ENCODE results near the gene SORD.
"Not testable (repeated sequence)": the region's sequence is repeated elsewhere in the genome, so short reads cannot be mapped to it uniquely, and the experiment has no call there.

SORD gene

GRCh38 chr15:45069942-45070360 is 47.0 kb downstream of the SORD start:
- not testable (repeated sequence) for DNase-seq

- not testable (repeated sequence) for DNase-seq
Measured at GRCh38 chr15:45073602-45074001, 50.6 kb downstream of the SORD start.

- DNase-seq: not testable (repeated sequence)
Measured at GRCh38 chr15:45075440-45076320, 52.7 kb downstream of the SORD start.

GRCh38 chr15:45077391-45077790 is 54.4 kb downstream of the SORD start:
- not testable (repeated sequence) for DNase-seq

GRCh38 chr15:45079201-45079600 is 56.2 kb downstream of the SORD start:
- DNase-seq: not testable (repeated sequence)

GRCh38 chr15:45079628-45080246 is 56.7 kb downstream of the SORD start:
- DNase-seq: not testable (repeated sequence)

GRCh38 chr15:45080593-45080992 is 57.6 kb downstream of the SORD start:
- DNase-seq: not testable (repeated sequence)

GRCh38 chr15:45082412-45082811 is 59.4 kb downstream of the SORD start:
- not testable (repeated sequence) for DNase-seq

- no peak for DNase-seq
Measured at GRCh38 chr15:45083223-45083622, 60.2 kb downstream of the SORD start.

GRCh38 chr15:45084163-45084562 is 61.2 kb downstream of the SORD start:
- DNase-seq: no peak

GRCh38 chr15:45087513-45087912 is 64.5 kb downstream of the SORD start:
- DNase-seq: no peak

- no peak for DNase-seq
Measured at GRCh38 chr15:45088801-45089711, 66.1 kb downstream of the SORD start.

- DNase-seq: no peak
Measured at GRCh38 chr15:45089712-45090373, 66.8 kb downstream of the SORD start.

GRCh38 chr15:45091161-45091560 is 68.2 kb downstream of the SORD start:
- DNase-seq: no peak

- no peak for DNase-seq
Measured at GRCh38 chr15:45091576-45091975, 68.6 kb downstream of the SORD start.

- no peak for DNase-seq
Measured at GRCh38 chr15:45093013-45093412, 70.0 kb downstream of the SORD start.

- DNase-seq: no peak
Measured at GRCh38 chr15:45093622-45094357, 70.8 kb downstream of the SORD start.

- no peak for DNase-seq
Measured at GRCh38 chr15:45094358-45094730, 71.3 kb downstream of the SORD start.

- DNase-seq: no peak
Measured at GRCh38 chr15:45095661-45096060, 72.7 kb downstream of the SORD start.

- no peak for DNase-seq
Measured at GRCh38 chr15:45097466-45097865, 74.5 kb downstream of the SORD start.

- no peak for DNase-seq
Measured at GRCh38 chr15:45099549-45100165, 76.7 kb downstream of the SORD start.
